ENCODE results near the gene CDH23. TPM values are rescaled to one million over a fixed set of nuclear protein-coding genes. Genes with fewer than 3 reads are reported as not detected.

CDH23 gene
- total and polyA plus RNA-seq, 10 donors: 2.0 to 19.9 (median 11.0) TPM

GRCh38 chr10:71562904-71563303 is 166.2 kb downstream of the CDH23 start:
- WGBS, 5 donors: 85 to 95% (median 89%) methylated on average over 3 of the region's 3 CpGs
- no peak for DNase-seq

GRCh38 chr10:71564194-71564820 is 167.6 kb downstream of the CDH23 start:
- H3K4me1 ChIP-seq: peaks cover 0 to 4% (median 0%) of the 10 kb centered on the region in 6 donors
- no peaks in the 10 kb centered on the region for H3K36me3 ChIP-seq
- intact Hi-C loops (cut with DNase I; ENCODE audit: low total_unique reads): no loop called here
- 59 to 74% (median 71%) methylated on average over 12 of the region's 12 CpGs for WGBS, 5 donors
- no peak overlapping the region for H3K27ac ChIP-seq
- no peak overlapping the region for H3K4me3 ChIP-seq
- TF ChIP-seq POLR2AphosphoS5 (IDR thresholded peaks at IDR 0.05) (no peak), CTCF (IDR thresholded peaks at IDR 0.05 in 8 of 11, conservative IDR thresholded peaks at IDR 0.05 in 3 of 11) (no peak), POLR2A (IDR thresholded peaks at IDR 0.05) (no peak)
- DNase-seq: no peak
- peaks cover 0 to 7% (median 0%) of the 10 kb centered on the region in 7 donors for H3K27me3 ChIP-seq (replicated peaks in 1 of 7)
- no peaks in the 10 kb centered on the region for H3K9me3 ChIP-seq

More at GRCh38 chr10:71562904-71563303, 166.2 kb downstream of the CDH23 start:
- intact Hi-C loops (cut with DNase I; ENCODE audit: low total_unique reads): no loop called here
- Histone ChIP-seq H3K4me1 (peaks cover 0 to 4% (median 0%) of the 10 kb centered on the region in 6 donors), H3K36me3 (no peaks in the 10 kb centered on the region), H3K27ac (no peak overlapping the region), H3K4me3 (no peak overlapping the region), H3K27me3 (replicated peaks in 1 of 7) (peaks cover 0 to 10% (median 0%) of the 10 kb centered on the region in 7 donors), H3K9me3 (no peaks in the 10 kb centered on the region)
- no peak for TF ChIP-seq POLR2A (IDR thresholded peaks at IDR 0.05)
- no peak for TF ChIP-seq CTCF (IDR thresholded peaks at IDR 0.05 in 8 of 11, conservative IDR thresholded peaks at IDR 0.05 in 3 of 11)
- no peak for TF ChIP-seq POLR2AphosphoS5 (IDR thresholded peaks at IDR 0.05)

GRCh38 chr10:71565284-71566000 is 168.7 kb downstream of the CDH23 start:
- H3K4me3 ChIP-seq: no peak overlapping the region
- peaks cover 0 to 7% (median 0%) of the 10 kb centered on the region in 7 donors for H3K27me3 ChIP-seq (replicated peaks in 1 of 7)
- H3K9me3 ChIP-seq: no peaks in the 10 kb centered on the region
- peaks cover 0 to 4% (median 0%) of the 10 kb centered on the region in 6 donors for H3K4me1 ChIP-seq
- intact Hi-C loops (cut with DNase I; ENCODE audit: low total_unique reads): loop anchor here (5.0 kb wide), 1 partner anchor 168 kb away; the partner anchor contains the start of gene CDH23
- no peak for DNase-seq
- no peak overlapping the region for H3K27ac ChIP-seq
- H3K36me3 ChIP-seq: no peaks in the 10 kb centered on the region
- WGBS, 5 donors: 73 to 90% (median 77%) methylated on average over 2 of the region's 2 CpGs
- TF ChIP-seq POLR2AphosphoS5 (IDR thresholded peaks at IDR 0.05): no peak
- no peak for TF ChIP-seq POLR2A (IDR thresholded peaks at IDR 0.05)
- TF ChIP-seq CTCF (IDR thresholded peaks at IDR 0.05 in 8 of 11, conservative IDR thresholded peaks at IDR 0.05 in 3 of 11): no peak

- no peak for TF ChIP-seq POLR2A (IDR thresholded peaks at IDR 0.05)
- TF ChIP-seq POLR2AphosphoS5 (IDR thresholded peaks at IDR 0.05): no peak
- no peak for TF ChIP-seq CTCF (IDR thresholded peaks at IDR 0.05 in 8 of 11, conservative IDR thresholded peaks at IDR 0.05 in 3 of 11)
- intact Hi-C loops (cut with DNase I; ENCODE audit: low total_unique reads): loop anchor here (5.0 kb wide), 1 partner anchor 170 kb away; the partner anchor contains the start of gene CDH23
- no peaks in the 10 kb centered on the region for H3K9me3 ChIP-seq
- H3K4me1 ChIP-seq: peaks cover 0 to 4% (median 0%) of the 10 kb centered on the region in 6 donors
- H3K27ac ChIP-seq: no peak overlapping the region
- WGBS, 5 donors: 84 to 94% (median 92%) methylated on average over 5 of the region's 5 CpGs
- no peak overlapping the region for H3K4me3 ChIP-seq
- H3K27me3 ChIP-seq (replicated peaks in 1 of 7): peaks cover 0 to 7% (median 0%) of the 10 kb centered on the region in 7 donors
- H3K36me3 ChIP-seq: no peaks in the 10 kb centered on the region
- no peak for DNase-seq
Measured at GRCh38 chr10:71567006-71567405, 170.3 kb downstream of the CDH23 start.
